ENCODE measurements around the gene CYB561.

DNA sequence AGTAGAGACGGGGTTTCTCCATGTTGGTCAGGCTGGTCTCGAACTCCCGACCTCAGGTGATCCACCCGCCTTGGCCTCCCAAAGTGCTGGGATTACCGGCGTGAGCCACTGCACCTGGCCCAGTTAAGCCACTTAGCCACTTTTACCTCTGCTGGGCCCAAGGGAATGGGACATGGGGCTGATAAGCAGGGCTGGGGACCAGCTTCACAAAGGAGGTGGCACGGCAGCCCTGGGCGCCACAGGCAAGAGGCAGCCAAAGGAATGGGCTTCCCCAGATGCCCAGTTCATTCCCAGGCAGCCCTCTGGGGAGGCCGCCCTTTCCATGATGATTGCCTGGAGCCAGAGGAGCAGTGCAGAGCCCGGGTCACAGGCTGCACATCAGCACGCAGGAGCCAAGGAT lies 5.0 kb upstream of the CYB561 start:
- TF ChIP-seq POLR2A (IDR thresholded peaks at IDR 0.05; ENCODE audit: low read depth, low read length) (no peak), POLR2AphosphoS5 (IDR thresholded peaks at IDR 0.05; ENCODE audit: low read depth, low read length) (no peak)

All from GM12892 (cell line).